ENCODE data around the gene SLF1.

GRCh38 chr5:94694671-94695070 is 76.2 kb downstream of the SLF1 start:
- no peak for TF ChIP-seq CTCF (IDR thresholded peaks at IDR 0.05)
- no peak for TF ChIP-seq POLR2A (IDR thresholded peaks at IDR 0.05)
